H54 (cell line): Measurements from ENCODE around the gene UQCC2.

Experiments used
- DNase-seq: peaks from one replicate; pipeline ENCODE4 v3.0.0; 2011; ENCODE audit warnings: low spot score, mixed read lengths; ENCODE audit not compliant: insufficient read length
- FAIRE-seq: peaks from 3 replicates; lab custom pipeline; 2011; peaks lifted over from hg19 to GRCh38; lab: Jason Lieb, UNC
- POLR2A ChIP-seq: IDR thresholded peaks from 2 replicates; pipeline ENCODE4 v1.6.1; 2011; ENCODE audit warnings: low read depth, mild to moderate bottlenecking, low read length

UQCC2 gene

DNA sequence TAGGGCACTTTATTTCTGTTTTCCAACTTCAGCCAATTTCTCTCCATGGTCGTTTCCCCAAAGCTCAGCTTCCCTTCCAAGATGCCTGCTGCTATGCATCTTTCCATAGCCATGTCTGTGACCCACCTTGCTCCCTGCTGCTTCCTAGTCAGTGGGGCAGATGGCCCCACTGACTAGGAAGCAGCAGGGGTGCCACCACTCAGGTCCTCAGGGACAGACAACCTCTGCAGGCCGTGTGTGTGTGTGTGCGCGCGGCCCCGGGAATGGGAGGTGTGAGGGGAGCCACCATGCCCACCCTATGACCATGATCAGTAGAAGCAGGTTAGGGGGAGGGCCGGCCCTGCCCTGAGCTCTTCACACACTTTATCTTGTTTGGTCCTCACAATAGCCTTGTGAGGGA, 37.9 kb upstream of the UQCC2 start:
- no peak for FAIRE-seq
- no peak for DNase-seq
- TF ChIP-seq POLR2A = no peak

DNA sequence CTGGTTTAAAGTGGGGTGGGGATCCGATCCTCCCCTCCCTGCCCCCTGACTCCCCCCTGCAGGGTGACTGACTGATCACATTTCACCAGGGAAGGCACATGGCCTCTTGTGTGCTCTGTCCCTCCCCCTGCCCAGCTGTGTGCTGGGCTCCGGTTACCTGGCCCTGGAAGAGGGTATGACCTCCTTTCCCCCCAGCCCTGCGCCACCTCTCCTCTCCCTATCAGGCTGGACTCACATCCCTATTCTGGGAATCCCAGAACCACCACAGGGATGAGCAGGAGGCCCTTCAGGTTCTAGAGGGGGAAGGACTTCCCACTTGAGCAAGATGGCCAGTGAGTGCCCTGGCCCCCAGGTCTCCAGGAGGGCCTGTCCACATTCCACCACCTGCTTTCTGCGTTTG, 37.3 kb upstream of the UQCC2 start:
- no peak for TF ChIP-seq POLR2A
- FAIRE-seq = no peak

DNA sequence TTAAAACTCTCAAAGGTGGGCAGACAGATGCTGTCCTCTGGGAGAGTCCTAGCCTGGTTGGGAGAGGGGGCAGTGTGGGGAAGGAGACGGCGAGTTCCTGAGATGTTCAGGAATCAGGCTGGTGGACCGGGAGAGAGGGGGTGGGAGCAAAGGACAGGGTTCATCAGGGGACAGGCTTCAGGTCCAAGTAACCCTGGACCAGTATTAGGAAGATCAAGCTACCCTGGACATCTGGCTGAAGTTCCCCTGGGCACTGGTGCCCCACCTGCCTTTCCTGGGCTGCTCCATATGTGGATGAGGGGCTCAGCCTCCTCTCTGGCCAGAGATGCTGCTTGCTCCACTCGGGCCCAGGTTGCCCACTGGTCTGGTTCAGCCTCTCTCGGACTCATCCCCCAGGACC, 36.3 kb upstream of the UQCC2 start:
- TF ChIP-seq POLR2A = no peak
- FAIRE-seq = no peak
- no peak for DNase-seq

More for the DNA sequence above, 37.3 kb upstream of the UQCC2 start:
- DNase-seq = no peak

DNA sequence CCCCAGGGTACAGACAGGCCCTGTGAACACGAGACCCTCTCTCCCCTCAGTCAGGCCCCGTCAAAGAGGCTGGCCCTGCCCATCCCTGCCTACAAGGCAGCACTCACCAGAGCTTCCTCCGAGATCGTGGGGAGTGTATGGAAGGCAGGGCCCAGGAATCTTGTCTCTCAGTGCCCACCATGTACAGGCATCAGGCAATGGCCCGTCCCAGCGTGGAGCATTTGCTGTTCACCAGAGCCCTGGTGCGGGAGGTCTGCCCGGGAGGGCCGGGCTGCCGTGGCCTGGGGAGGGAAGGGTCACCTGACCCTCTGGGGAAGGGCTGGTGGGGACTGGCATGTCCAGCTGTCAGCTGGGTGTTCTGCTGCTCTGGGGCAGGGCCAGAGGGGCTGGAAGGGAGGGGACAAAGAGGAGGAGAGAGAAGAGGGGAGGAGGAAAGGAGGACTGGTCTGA, 35.2 kb upstream of the UQCC2 start, which contains the start of gene IP6K3:
TSS of gene IP6K3 (minus strand) at position 255 of the 450 bp plus-strand sequence. CDS start 11,429 bp downstream, outside the sequence.
- DNase-seq = no peak
- no peak for TF ChIP-seq POLR2A
- FAIRE-seq = no peak

DNA sequence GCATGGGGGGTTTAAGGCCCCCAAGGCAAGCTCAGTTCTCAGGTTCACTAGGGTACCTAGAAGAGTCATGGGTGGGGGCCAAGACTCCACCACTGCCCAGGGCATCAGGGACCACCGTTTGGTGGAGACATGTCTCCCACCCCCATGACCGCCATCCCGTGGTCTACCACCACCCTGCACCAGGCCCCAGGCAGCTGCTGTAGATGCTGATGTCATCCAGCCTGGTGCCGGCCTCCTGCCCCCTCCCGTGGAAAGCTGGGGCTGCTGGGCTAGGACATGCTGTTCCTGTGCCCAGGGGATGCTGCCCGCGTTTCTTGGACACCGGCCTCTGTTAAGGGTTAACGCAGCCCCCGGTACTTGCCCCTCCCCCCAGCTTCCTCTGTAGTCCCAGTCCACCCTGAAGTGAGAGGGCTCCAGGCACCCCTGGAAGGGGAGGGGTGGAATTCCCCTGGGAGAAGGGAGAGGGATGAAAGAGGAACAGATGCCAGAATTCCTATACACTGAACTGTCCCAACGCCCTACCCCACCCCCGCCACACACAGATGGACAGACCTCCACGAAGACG, 34.6 kb upstream of the UQCC2 start:
- TF ChIP-seq POLR2A = no peak
- DNase-seq (peak; percentile 76), FAIRE-seq (no peak)

DNA sequence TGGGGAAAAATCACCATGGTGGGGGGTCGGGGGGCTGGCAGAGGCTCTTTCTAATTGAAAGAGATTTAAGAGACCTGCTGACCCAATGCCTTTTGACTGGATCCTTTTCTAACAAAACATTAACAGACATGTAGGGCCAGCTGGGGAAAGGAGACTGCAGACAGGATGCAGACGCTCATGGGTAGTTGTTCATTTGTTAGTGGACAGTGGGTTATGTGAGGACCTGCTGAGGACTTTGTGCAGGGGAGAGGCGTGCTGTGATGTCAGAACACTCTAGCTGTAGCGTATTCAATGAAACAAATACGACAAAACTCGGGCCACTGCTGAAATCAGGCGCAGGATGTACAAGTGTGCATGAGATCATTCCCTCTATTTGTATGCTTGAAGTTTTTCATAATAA, 34.0 kb upstream of the UQCC2 start:
- TF ChIP-seq POLR2A = no peak
- FAIRE-seq = no peak
- no peak for DNase-seq

DNA sequence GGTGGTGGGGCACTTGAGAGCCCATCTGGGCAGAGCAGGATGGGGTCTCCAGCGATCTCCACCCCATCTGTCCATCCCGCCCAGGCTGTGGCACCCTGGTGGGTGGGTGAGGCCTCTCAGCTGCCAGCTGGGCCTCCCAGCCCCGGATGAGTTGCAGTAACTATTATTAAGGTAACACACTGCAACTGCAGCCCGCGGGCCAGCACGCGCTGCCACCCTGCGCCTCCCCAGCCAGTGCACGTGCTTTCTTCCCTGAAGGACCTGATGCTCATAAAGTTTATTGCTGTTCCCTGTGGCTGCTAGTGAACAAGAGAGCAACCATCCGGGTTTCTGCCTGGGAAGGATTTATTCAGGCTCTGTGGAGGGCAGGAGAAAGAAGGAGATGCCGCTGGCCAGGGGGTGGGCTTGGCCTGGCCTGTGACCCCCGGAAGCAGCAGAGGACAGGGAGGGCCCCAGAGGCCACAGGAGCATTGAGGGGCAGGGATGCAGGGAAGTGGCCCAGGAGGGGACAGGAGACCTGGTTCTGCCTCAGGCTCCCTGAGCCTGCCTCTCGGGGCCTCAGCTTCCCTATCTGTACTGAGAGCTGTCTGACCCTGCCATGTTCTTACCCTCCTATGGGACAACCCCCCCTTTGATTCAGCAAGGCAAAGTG, 33.5 kb upstream of the UQCC2 start:
- TF ChIP-seq POLR2A = no peak
- no peak for FAIRE-seq
- no peak for DNase-seq

DNA sequence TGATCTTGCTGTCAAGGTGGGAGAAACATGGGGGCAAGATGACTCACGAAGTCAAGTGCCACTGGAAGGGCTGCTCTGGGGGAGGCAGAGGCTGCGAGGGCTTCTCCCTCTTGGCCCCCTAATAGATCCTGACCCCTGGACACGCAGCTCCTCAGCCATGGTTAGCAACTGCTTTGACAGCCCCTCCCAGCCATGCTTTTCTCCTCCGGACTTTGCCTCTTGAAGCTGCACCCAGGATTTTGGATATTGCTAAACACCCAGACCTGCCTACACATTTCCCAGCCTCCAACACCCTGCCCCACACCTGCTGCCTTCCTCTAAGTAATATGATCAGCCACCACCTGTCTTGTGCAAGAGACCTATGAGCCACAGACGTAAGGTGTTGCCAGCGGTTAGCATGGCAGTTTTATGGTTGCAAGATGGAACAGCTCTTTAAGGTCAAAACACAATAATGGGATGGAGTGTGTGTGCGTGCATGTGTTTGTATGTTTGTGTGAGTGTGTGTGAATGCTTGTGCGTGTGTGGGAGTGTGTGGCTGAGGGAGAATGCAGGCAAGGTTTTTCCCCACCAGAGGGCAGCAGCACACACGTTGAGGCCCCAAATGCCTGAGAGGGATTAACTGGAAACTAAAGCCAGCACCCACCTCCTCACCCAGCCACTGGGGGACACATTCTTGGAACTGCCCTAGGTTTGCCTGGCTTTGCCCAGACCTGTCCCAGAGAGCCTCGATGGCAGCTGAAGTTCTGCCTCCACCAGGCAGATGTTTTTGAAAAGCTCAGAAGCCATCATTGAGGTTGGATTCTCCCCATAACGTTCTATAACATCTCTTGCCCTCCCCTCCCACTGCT, 32.7 kb upstream of the UQCC2 start:
- DNase-seq = peak; percentile 78
- no peak for TF ChIP-seq POLR2A
- FAIRE-seq = peak; percentile 62

DNA sequence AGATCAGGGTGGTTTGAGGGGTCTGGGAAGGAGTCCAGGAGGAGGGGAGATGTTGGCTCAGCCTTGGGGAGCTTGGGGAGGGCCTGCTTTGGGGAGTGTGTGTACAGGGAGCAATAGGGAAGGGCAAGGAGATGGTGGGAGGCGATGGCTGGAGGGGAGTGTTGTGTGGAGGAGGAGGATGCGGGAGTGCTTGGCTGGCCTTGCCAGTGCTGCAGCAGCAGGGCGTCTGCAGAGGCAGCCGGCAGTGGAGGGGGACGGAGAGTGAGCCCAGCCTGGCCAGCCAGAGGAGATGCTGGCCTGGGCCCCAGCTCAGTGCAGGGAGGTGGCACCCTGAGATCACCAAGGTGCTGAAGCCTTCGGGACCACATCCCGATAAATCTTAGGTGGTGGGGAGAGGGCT, 31.3 kb upstream of the UQCC2 start:
- FAIRE-seq = no peak
- TF ChIP-seq POLR2A = no peak
- DNase-seq = no peak

DNA sequence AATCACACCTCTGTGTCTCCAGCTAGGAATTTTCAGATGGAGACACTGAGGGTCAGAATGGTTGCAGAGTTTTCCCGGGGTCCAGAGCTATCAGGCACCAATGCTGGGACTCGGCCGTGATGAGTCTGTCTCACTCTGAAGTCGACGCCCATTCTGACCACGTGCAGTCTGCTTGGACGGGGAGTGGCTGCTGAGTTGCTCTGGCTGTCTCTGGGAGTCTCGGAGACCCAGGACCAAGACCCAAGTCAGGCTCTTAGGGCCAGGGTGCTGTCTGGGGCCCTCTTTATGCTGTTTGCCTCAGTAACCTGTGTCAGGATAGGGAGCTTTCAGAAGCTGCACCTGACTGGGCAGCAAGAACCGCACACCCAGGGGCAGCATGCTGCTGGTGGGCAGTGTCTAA, 30.6 kb upstream of the UQCC2 start:
- FAIRE-seq (no peak), DNase-seq (peak; percentile 24)
- TF ChIP-seq POLR2A = no peak

DNA sequence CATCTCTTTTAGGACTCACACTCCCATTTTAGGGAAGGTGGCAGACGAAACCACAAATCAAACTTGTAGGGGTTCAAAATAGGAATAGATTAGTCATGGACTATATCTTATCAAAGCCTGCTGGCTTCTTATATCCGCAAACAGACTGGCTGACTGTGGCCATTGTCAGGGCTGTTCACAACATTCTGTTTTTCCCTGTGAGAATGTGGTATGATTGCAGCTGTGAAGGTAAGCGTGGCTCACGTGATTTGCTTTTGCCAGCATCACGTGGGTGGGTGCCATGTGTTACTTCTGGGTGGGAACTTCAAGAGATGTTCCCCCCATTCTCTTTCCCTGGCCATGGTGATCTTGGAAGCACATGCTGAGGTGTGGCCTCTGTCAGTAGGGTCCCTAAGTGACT, 29.3 kb upstream of the UQCC2 start:
- FAIRE-seq (no peak), DNase-seq (no peak)
- TF ChIP-seq POLR2A = no peak

DNA sequence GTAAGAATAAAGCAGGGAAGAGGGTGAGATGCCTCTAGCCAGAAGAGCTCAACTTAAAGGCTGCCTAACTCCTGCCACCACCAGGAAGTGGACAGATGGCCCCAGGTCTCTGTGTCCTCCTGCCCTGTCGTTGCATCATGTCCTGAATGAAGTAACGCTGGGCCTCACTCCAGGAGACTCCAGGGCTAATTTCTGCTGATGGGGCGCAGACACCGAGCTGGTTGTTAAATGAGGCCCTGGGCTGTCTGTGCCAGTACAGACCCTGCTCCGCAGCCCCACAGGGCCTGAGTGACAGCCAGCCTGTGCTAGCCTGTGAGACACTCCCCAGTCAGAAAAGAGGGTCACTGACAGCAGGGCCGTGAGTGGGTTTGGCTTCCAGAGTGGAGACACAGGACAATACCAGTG, 28.7 kb upstream of the UQCC2 start:
- DNase-seq = no peak

DNA sequence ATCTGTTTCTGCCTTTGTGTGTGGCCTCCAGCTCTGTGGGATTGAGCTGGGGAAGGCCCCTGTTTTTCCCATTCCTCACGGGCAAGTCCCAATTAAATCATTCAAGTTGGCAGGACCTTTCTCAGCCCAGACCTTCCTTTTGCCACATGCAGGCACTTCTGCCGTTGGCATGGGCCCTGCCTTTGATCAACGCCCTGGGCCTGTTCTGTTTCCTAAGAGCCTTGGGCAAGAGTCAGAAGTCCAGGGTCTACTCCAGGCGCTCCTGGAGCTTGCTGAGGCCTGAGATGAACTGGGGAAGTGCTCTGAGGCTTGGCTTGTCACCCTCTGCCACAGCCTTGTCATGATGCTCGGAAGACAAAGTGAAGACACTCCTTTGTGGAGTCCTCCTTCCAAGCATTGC, 28.1 kb upstream of the UQCC2 start:
- no peak for FAIRE-seq
- DNase-seq = no peak
- no peak for TF ChIP-seq POLR2A

More for the DNA sequence above, 28.7 kb upstream of the UQCC2 start:
- no peak for TF ChIP-seq POLR2A
- no peak for FAIRE-seq

DNA sequence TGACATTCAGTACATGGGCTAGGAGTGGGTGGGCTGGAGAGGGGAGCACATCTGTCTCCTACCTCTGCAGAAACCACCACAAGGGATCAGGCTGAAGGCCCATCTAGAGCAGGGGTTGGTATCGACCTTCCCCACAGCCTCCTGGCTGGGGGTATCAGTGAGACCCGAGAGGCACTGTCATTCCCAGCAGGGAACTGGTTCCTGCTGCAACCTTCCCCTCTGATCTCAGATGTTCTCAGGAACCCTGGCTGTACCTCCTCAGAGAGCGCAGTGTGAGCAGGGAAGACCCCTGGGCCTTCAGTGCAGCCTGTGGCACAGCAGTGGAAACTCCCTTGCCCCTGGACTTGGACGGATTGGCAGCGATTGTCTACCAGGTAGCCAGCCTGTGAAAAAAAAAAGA, 27.4 kb upstream of the UQCC2 start:
- no peak for DNase-seq
- TF ChIP-seq POLR2A = no peak
- no peak for FAIRE-seq
